GM23248 (cell line): ENCODE data around the gene MSX2.

Experiments
- EZH2 ChIP-seq: fragments of 200-600 bp; sonication (generic); IDR thresholded peaks from 2 replicates; pipeline ENCODE4 v1.6.1; 2018; ENCODE audit warnings: antibody characterized with exemption, mild to moderate bottlenecking; ENCODE audit not compliant: insufficient read depth, poor library complexity, severe bottlenecking
- EZH2phosphoT487 ChIP-seq: fragments of 200-600 bp; sonication (generic); IDR thresholded peaks from 2 replicates; pipeline ENCODE4 v1.6.1; 2018; ENCODE audit warnings: antibody characterized with exemption, moderate library complexity, mild to moderate bottlenecking, low read depth; ENCODE audit not compliant: insufficient read depth

DNA sequence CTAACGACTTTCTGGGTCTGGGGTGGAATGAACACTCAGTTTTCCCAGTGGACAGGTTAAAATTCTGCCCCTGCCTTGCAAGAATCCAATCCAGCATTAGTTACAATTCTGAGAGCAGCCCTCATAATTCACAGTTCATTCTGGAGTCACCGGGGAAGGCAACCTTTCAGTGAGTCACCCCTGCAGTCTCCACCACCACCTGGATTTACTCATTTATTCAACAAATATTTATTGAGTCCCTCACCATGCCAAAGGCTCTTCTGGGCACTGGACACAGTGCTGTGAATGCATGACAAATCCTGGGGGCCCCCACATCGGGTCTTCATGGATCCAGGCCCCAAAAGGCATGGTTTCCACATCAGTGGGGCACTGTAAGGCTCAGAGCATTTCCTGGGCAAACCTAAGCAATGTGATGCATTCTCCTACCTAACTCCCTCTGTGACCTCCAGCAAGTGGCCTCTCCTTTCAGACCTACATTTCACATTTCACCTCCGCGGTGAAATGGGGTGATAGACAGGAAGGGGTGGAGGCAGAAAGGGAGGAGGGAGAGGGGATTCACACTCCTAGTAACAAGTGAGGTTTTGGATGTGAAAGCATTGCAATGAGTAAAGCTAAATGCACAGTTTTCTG is 6.4 kb upstream of the MSX2 start:
- no peak for TF ChIP-seq EZH2
- no peak for TF ChIP-seq EZH2phosphoT487
